OCI-LY3 (cell line): ENCODE data around the gene WDR86.

Source experiments
- H2AFZ ChIP-seq: fragments of 200-600, 300-600 bp; shearing (Covaris generic); 2 replicates; pipeline ENCODE4 v1.6.0; 2014; ENCODE audit warnings: antibody characterized with exemption, low read depth, low read length
- H3K27ac ChIP-seq: fragments of 200-600, 300-600 bp; sonication (generic); 2 replicates; pipeline ENCODE4 v1.5.1; 2014; ENCODE audit warnings: mild to moderate bottlenecking, low read length, moderate library complexity, mixed read lengths
- H3K27me3 ChIP-seq: fragments of 200-600, 300-600 bp; sonication (generic); 2 replicates; pipeline ENCODE4 v1.6.1; 2014; ENCODE audit warnings: low read depth, low read length, mixed read lengths
- H3K36me3 ChIP-seq: fragments of 200-600, 300-600 bp; sonication (generic); replicated peaks from 2 replicates; pipeline ENCODE3; 2014; ENCODE audit warnings: low read depth, low read length, mixed read lengths
- H3K4me1 ChIP-seq: fragments of 300-600, 200-600 bp; sonication (generic); 2 replicates; pipeline ENCODE4 v1.6.1; 2014; ENCODE audit warnings: low read length, mixed read lengths
- H3K4me2 ChIP-seq: fragments of 200-600, 300-600 bp; sonication (generic); 2 replicates; pipeline ENCODE4 v1.6.1; 2014; ENCODE audit warnings: low read length, mixed read lengths
- H3K4me3 ChIP-seq: fragments of 300-600, 200-600 bp; sonication (generic); 2 replicates; pipeline ENCODE4 v1.5.1; 2014; ENCODE audit warnings: antibody characterized with exemption, mild to moderate bottlenecking, low read length, moderate library complexity
- H3K79me2 ChIP-seq: fragments of 300-600, 200-600 bp; shearing (Covaris generic); 2 replicates; pipeline ENCODE4 v1.6.1; 2014; ENCODE audit warnings: mild to moderate bottlenecking, low read length, mixed read lengths
- H3K9ac ChIP-seq: fragments of 300-600, 200-600 bp; shearing (Covaris generic); 2 replicates; pipeline ENCODE4 v1.6.0; 2014; ENCODE audit warnings: mild to moderate bottlenecking, low read length, moderate library complexity
- H3K9me3 ChIP-seq: fragments of 200-600, 300-600 bp; shearing (Covaris generic); 2 replicates; pipeline ENCODE4 v1.6.1; 2014; ENCODE audit warnings: low read length, mixed read lengths; ENCODE audit not compliant: insufficient read depth
- H4K20me1 ChIP-seq: fragments of 200-600, 300-600 bp; sonication (generic); 2 replicates; pipeline ENCODE4 v1.6.1; 2016; ENCODE audit warnings: low read length, mixed read lengths; ENCODE audit not compliant: insufficient read depth
- CTCF ChIP-seq: fragments of 200-600, 300-600 bp; sonication (generic); IDR thresholded peaks from 2 replicates; pipeline ENCODE4 v1.5.1; 2014; ENCODE audit warnings: antibody characterized with exemption, low read length, low read depth
- EZH2phosphoT487 ChIP-seq: fragments of 200-600 bp; shearing (Covaris generic); IDR thresholded peaks from 2 replicates; pipeline ENCODE4 v1.6.1; 2018; ENCODE audit warnings: antibody characterized with exemption, mixed run types, low read depth

WDR86 gene

DNA sequence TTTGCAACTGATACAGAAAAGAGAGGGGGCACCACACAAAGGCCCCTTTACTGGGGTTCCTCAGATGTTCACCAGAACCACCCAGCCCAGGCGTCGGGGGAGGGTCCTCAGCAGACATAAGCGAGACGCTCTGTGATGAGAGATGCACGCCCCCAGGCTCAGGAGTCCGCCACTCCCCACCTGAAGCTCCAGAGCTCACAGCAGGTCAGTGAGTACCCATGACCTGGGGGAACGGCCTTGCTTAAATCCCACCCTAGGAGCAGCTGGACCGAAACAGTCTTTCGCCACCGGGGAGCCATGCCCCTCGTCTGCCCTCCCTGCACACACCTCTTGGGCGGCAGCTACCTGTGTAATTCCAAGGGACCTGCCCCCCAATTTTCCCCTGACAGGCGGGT lies 27.3 kb upstream of the WDR86 start:
- no peak overlapping the region for H3K4me2 ChIP-seq
- no peak overlapping the region for H3K4me3 ChIP-seq
- TF ChIP-seq EZH2phosphoT487 (no peak), CTCF (no peak)
- no peak overlapping the region for H3K9ac ChIP-seq
- no peaks in the 10 kb centered on the region for H3K36me3 ChIP-seq
- H3K4me1 ChIP-seq = peaks cover 7% of the 10 kb centered on the region; the same call in 1 of the 2 replicates
- no peaks in the 10 kb centered on the region for H3K9me3 ChIP-seq
- no peaks in the 10 kb centered on the region for H4K20me1 ChIP-seq
- H2AFZ ChIP-seq = no peak overlapping the region
- H3K79me2 ChIP-seq = no peaks in the 10 kb centered on the region
- no peak overlapping the region for H3K27ac ChIP-seq
- peaks cover 19% of the 10 kb centered on the region for H3K27me3 ChIP-seq

DNA sequence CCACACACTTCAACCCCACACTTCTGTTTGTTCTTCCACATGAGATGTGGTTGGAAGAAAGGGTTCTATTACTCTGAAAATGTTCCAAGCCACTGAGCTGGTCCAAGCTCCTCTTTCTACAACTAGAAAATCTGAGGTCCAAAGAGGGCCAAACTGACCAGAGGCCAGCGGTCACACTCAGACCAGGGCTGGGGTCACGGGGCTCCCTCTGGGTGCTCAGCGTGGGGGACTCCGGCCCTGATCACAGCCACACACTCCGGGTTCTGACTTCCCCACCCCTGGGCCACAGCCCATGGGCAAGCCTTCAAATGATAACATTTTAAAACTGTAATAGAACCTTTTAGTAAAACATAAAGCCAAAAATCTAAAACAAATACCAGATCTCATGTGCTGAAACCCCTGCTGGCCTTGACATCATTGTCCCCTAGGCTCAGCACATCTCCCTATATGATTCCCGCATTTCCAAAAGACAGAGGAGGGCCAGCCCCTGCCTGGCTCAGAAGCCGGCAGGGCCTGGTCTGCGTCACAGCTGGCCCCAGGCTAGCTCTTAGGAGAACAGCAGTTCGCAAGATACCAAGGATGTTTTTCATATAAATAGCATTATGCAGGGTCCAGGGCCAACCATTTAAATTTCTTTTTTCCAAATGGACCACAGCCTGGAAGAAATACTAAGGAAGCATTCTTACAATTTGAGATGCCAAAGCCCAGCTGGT lies 26.8 kb upstream of the WDR86 start:
- TF ChIP-seq CTCF = no peak
- TF ChIP-seq EZH2phosphoT487 = no peak
- Histone ChIP-seq H3K4me3 (no peak overlapping the region), H3K36me3 (no peaks in the 10 kb centered on the region), H2AFZ (no peak overlapping the region), H3K27ac (no peak overlapping the region), H3K9ac (no peak overlapping the region), H3K9me3 (no peaks in the 10 kb centered on the region), H3K4me1 (peaks cover 7% of the 10 kb centered on the region; the same call in 1 of the 2 replicates), H4K20me1 (no peaks in the 10 kb centered on the region), H3K4me2 (no peak overlapping the region), H3K27me3 (peaks cover 17% of the 10 kb centered on the region), H3K79me2 (no peaks in the 10 kb centered on the region)

- peaks cover 12% of the 10 kb centered on the region for H3K27me3 ChIP-seq
- H3K4me2 ChIP-seq = no peak overlapping the region
- H3K36me3 ChIP-seq = no peaks in the 10 kb centered on the region
- H3K9ac ChIP-seq = no peak overlapping the region
- peaks cover 7% of the 10 kb centered on the region; the same call in 1 of the 2 replicates for H3K4me1 ChIP-seq
- H3K4me3 ChIP-seq = no peak overlapping the region
- H4K20me1 ChIP-seq = no peaks in the 10 kb centered on the region
- no peak overlapping the region for H2AFZ ChIP-seq
- TF ChIP-seq EZH2phosphoT487 (no peak), CTCF (no peak)
- H3K79me2 ChIP-seq = no peaks in the 10 kb centered on the region
- no peak overlapping the region for H3K27ac ChIP-seq
- no peaks in the 10 kb centered on the region for H3K9me3 ChIP-seq
These were observed 26.1 kb upstream of the WDR86 start for GRCh38 chr7:151435971-151436370.

DNA sequence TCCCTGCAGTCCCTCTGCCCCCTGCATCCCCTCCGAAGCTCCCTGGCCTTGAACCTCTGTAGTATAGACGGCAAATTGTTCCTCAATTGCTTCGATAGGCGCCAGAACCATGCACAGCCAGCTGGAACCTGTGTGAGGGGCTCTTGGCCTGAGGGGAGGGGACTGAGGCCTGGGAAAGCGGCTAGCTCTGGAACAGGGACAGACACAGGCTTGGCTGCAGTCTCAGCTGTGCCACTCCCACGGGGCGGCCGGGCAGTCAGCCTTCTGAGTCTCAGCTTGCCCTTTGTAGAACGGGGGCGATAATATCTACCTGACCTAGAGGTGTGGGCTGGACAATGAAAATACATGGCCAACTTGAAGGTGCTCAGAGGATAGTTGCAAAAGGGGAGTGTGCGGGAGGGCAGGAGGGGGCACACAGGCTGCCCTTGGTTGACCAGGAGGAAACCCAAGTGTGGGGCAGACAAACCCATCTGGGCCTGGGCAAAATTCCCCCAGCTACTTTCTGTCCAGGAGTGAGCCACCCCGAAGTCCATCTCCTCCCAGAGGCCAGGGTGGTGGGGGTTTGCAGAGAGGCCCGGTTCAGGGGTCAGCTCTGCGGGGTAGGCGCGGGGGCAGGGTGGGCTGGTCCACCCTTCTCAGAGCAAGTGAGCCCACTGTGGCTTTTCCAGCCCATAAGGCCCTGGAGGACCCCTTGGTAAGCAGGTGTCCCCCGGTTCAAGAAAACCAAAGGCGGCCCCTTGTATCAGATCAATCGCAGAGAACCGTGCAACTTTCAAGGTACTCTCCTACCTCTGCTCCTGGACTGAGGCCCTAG lies 25.5 kb upstream of the WDR86 start:
- Histone ChIP-seq H3K9ac (no peak overlapping the region), H3K79me2 (no peaks in the 10 kb centered on the region), H2AFZ (no peak overlapping the region), H4K20me1 (no peaks in the 10 kb centered on the region), H3K36me3 (no peaks in the 10 kb centered on the region), H3K4me1 (peaks cover 7% of the 10 kb centered on the region; the same call in 1 of the 2 replicates), H3K4me3 (no peak overlapping the region), H3K27me3 (peaks cover 12% of the 10 kb centered on the region), H3K27ac (no peak overlapping the region), H3K4me2 (no peak overlapping the region), H3K9me3 (no peaks in the 10 kb centered on the region)
- TF ChIP-seq CTCF (no peak), EZH2phosphoT487 (no peak)
